Panc1 (cell line): ENCODE data around the gene PPT2. TPM values are rescaled to one million over a fixed set of nuclear protein-coding genes. Genes with fewer than 3 reads are reported as not detected.

Source experiments
- ATAC-seq: fragments of 200-7000 bp; cut with Tn5 transposase; 2 replicates; pipeline ENCODE4 v1.9.1; 2020; ENCODE audit warnings: mild to moderate bottlenecking, moderate library complexity
- BruUV-seq: library from RNA; stranded (reverse); fragments of 400-500 nt; replicated peaks from 2 replicates; lab custom pipeline; 2021; lab: Mats Ljungman, UMichigan
- CTCF ChIA-PET: fragments of 300-600 bp; sonication (Branson Sonifier 250); formaldehyde crosslinking; loops from one replicate; lab custom pipeline; 2022; ENCODE audit warnings: antibody characterized with exemption; lab: Charles Lee
- POLR2A ChIA-PET: fragments of 300-600 bp; sonication (Branson Sonifier 250); formaldehyde crosslinking; loops from one replicate; lab custom pipeline; 2022; ENCODE audit warnings: antibody characterized with exemption; lab: Charles Lee
- DNase-seq: peaks from one replicate; pipeline ENCODE4 v3.0.0-alpha.2; 2010; ENCODE audit warnings: low read depth, low spot score
- H3K27ac ChIP-seq: 2 replicates; pipeline ENCODE4 v1.5.1; 2011; ENCODE audit warnings: mild to moderate bottlenecking, low read length, inconsistent platforms
- H3K27me3 ChIP-seq: fragments of 200-500 bp; sonication (Bioruptor generic); 2 replicates; pipeline ENCODE4 v1.6.0; 2014; ENCODE audit warnings: low read length, inconsistent platforms; ENCODE audit not compliant: control insufficient read depth, insufficient read depth
- H3K36me3 ChIP-seq: fragments of 200-500 bp; sonication (Bioruptor generic); 2 replicates; pipeline ENCODE4 v1.5.1; 2014; ENCODE audit warnings: inconsistent platforms, mild to moderate bottlenecking, low read length, moderate library complexity; ENCODE audit not compliant: control insufficient read depth, insufficient read depth
- H3K4me1 ChIP-seq: 2 replicates; pipeline ENCODE4 v1.5.1; 2011; ENCODE audit warnings: inconsistent platforms, mild to moderate bottlenecking, low read length, moderate library complexity; ENCODE audit not compliant: control insufficient read depth, insufficient read depth
- H3K4me3 ChIP-seq, 2 experiments: 2 replicates each; pipeline ENCODE4 v1.5.1; 2011 to 2012; ENCODE audit warnings: low read depth in 2 of 2, low read length in 2 of 2, mild to moderate bottlenecking in 2 of 2, inconsistent platforms in 1 of 2, moderate library complexity in 1 of 2
- H3K9me3 ChIP-seq: fragments of 200-500 bp; sonication (Bioruptor generic); 2 replicates; pipeline ENCODE4 v1.5.1; 2014; ENCODE audit warnings: low read depth, mild to moderate bottlenecking, inconsistent platforms, low read length, moderate library complexity; ENCODE audit not compliant: control insufficient read depth, insufficient read depth
- CTCF ChIP-seq: fragments of 450-650 bp; IDR thresholded peaks from 2 replicates; pipeline ENCODE4 v1.5.1; 2017; ENCODE audit warnings: mild to moderate bottlenecking
- POLR2AphosphoS5 ChIP-seq: IDR thresholded peaks from 2 replicates; pipeline ENCODE4 v1.6.1; 2012; ENCODE audit warnings: mild to moderate bottlenecking, low read depth, low read length, moderate library complexity
- SIN3A ChIP-seq: IDR thresholded peaks from 2 replicates; pipeline ENCODE4 v1.6.1; 2012; ENCODE audit warnings: low read depth, mild to moderate bottlenecking, low read length, moderate library complexity, borderline replicate concordance; ENCODE audit not compliant: insufficient read depth
- TCF7L2 ChIP-seq: IDR thresholded peaks from 2 replicates; pipeline ENCODE4 v1.6.1; 2011; ENCODE audit warnings: mild to moderate bottlenecking, low read depth, low read length, inconsistent platforms
- in situ Hi-C: cut with HindIII; loops from 2 replicates; pipeline ENCODE4 v1.10.0; 2016; ENCODE audit warnings: low sequenced_read_pairs, low pct_unique_long_range_greater_than_20kb
- intact Hi-C: fragments of 100-400 bp; cut with micrococcal nuclease; formaldehyde crosslinking; loops from one replicate; pipeline ENCODE4 v1.10.0; 2022; ENCODE audit not compliant: unreplicated experiment
- total RNA-seq: library from RNA; stranded (reverse); gene quantifications from one replicate; pipeline ENCODE4 v1.2.1, GENCODE V29; 2021; ENCODE audit not compliant: unreplicated experiment
- TF ChIP-seq, protein P1 (sequence below), 2 experiments: IDR thresholded peaks; 2 replicates each; pipeline ENCODE4 v1.6.1; 2011 to 2012; ENCODE audit warnings: low read depth in 2 of 2, control low read depth in 1 of 2, low read length in 1 of 2, mild to moderate bottlenecking in 1 of 2, moderate library complexity in 1 of 2; ENCODE audit not compliant: insufficient read depth in 1 of 2

The PPT2 gene
- total RNA-seq, 1 experiment from 2014 or later, result 20.1 TPM

GRCh38 chr6:32202186-32202585 lies 48.2 kb downstream of the PPT2 start:
- Histone ChIP-seq H3K9me3 (no peaks in the 10 kb centered on the region), H3K4me3 (no peak overlapping the region), H3K27ac (no peak overlapping the region), H3K4me1 (peaks cover 4% of the 10 kb centered on the region), H3K27me3 (no peaks in the 10 kb centered on the region), H3K36me3 (no peaks in the 10 kb centered on the region)
- DNase-seq (no peak), ATAC-seq (no peak)
- intact Hi-C loops (no loop called here), in situ Hi-C loops (no loop called here)
- TF ChIP-seq SIN3A (no peak), POLR2AphosphoS5 (no peak), TCF7L2 (no peak), CTCF (no peak)
- TF ChIP-seq, protein P1, sequence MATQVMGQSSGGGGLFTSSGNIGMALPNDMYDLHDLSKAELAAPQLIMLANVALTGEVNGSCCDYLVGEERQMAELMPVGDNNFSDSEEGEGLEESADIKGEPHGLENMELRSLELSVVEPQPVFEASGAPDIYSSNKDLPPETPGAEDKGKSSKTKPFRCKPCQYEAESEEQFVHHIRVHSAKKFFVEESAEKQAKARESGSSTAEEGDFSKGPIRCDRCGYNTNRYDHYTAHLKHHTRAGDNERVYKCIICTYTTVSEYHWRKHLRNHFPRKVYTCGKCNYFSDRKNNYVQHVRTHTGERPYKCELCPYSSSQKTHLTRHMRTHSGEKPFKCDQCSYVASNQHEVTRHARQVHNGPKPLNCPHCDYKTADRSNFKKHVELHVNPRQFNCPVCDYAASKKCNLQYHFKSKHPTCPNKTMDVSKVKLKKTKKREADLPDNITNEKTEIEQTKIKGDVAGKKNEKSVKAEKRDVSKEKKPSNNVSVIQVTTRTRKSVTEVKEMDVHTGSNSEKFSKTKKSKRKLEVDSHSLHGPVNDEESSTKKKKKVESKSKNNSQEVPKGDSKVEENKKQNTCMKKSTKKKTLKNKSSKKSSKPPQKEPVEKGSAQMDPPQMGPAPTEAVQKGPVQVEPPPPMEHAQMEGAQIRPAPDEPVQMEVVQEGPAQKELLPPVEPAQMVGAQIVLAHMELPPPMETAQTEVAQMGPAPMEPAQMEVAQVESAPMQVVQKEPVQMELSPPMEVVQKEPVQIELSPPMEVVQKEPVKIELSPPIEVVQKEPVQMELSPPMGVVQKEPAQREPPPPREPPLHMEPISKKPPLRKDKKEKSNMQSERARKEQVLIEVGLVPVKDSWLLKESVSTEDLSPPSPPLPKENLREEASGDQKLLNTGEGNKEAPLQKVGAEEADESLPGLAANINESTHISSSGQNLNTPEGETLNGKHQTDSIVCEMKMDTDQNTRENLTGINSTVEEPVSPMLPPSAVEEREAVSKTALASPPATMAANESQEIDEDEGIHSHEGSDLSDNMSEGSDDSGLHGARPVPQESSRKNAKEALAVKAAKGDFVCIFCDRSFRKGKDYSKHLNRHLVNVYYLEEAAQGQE (IDR thresholded peaks at IDR 0.05; ENCODE audit: insufficient read depth in 1 of 2, low read depth in 2 of 2, low read length in 1 of 2), result no peak
- ChIA-PET CTCF (no interaction called here), POLR2A (no interaction called here)
- BruUV-seq, result no TSS peak

GRCh38 chr6:32203426-32204267 lies 49.7 kb downstream of the PPT2 start:
- DNase-seq, result no peak
- Histone ChIP-seq H3K27ac (no peak overlapping the region), H3K27me3 (no peaks in the 10 kb centered on the region), H3K4me3 (no peak overlapping the region), H3K4me1 (no peaks in the 10 kb centered on the region), H3K9me3 (no peaks in the 10 kb centered on the region), H3K36me3 (no peaks in the 10 kb centered on the region)
- ChIA-PET CTCF (interaction anchor here (0.6 kb wide), 1 partner anchor 12 kb away, joined by 4 read pairs; no protein-coding TSS in a partner anchor), POLR2A (interaction anchor here (0.5 kb wide), 1 partner anchor 487 kb away, joined by 4 read pairs; no protein-coding TSS in a partner anchor)
- intact Hi-C loops (no loop called here), in situ Hi-C loops (no loop called here)
- TF ChIP-seq, protein P1 (IDR thresholded peaks at IDR 0.05; ENCODE audit: insufficient read depth in 1 of 2, low read depth in 2 of 2, low read length in 1 of 2), result no peak
- TF ChIP-seq TCF7L2 (peak; percentile 40; the same call in 1 of the 2 replicates), CTCF (no peak), POLR2AphosphoS5 (no peak), SIN3A (no peak)
- no TSS peak for BruUV-seq
- ATAC-seq, result peak; percentile 49; the same call in 1 of the 2 replicates
